BLaER1 treated with 17β-estradiol and CSF1 and Interleukin-3, amounts not matched to agents 10 nM and 100 nM (cell line): ENCODE results near the gene BCLAF1.

Experiments
- H3K27ac ChIP-seq, 11 experiments: shearing (Covaris generic); formaldehyde crosslinking; 2 replicates each; pipeline ENCODE4 v1.8.1; 2022
- H3K27me3 ChIP-seq, 11 experiments: shearing (Covaris generic); formaldehyde crosslinking; 2 replicates each; pipeline ENCODE4 v1.8.1; 2022
- H3K36me3 ChIP-seq, 11 experiments: shearing (Covaris generic); formaldehyde crosslinking; 2 replicates each; pipeline ENCODE4 v1.8.1; 2022
- H3K4me1 ChIP-seq, 10 experiments: shearing (Covaris generic); formaldehyde crosslinking; 2 replicates each; pipeline ENCODE4 v1.8.1; 2022
- H3K4me2 ChIP-seq, 11 experiments: shearing (Covaris generic); formaldehyde crosslinking; 2 replicates each; pipeline ENCODE4 v1.8.1; 2022
- H3K4me3 ChIP-seq, 10 experiments: shearing (Covaris generic); formaldehyde crosslinking; 2 replicates each; pipeline ENCODE4 v1.8.1; 2022
- H3K9ac ChIP-seq, 11 experiments: shearing (Covaris generic); formaldehyde crosslinking; 2 replicates each; pipeline ENCODE4 v1.8.1; 2022
- H3K9me3 ChIP-seq, 11 experiments: shearing (Covaris generic); formaldehyde crosslinking; replicated peaks in 1 of 11; 2 replicates each; pipeline ENCODE4 v1.8.1; 2022
- H4K20me1 ChIP-seq, 11 experiments: shearing (Covaris generic); formaldehyde crosslinking; 2 replicates each; pipeline ENCODE4 v1.8.1; 2022
- Cebpa-rat ChIP-seq, 11 experiments: shearing (Covaris generic); IDR thresholded peaks; 2 replicates each; pipeline ENCODE4 v1.8.1; 2022

The BCLAF1 gene

GRCh38 chr6:136253734-136254133 lies 35.9 kb downstream of the BCLAF1 start:
- H3K27me3 ChIP-seq = no peaks in the 10 kb centered on the region
- peaks cover 24 to 47% (median 31%) of the 10 kb centered on the region in 11 experiments for H3K36me3 ChIP-seq
- no peak overlapping the region for H3K4me3 ChIP-seq
- no peak for TF ChIP-seq Cebpa-rat (IDR thresholded peaks at IDR 0.05)
- peaks cover 7 to 54% (median 33%) of the 10 kb centered on the region in 11 experiments; a peak in 17 of 22 replicates for H4K20me1 ChIP-seq
- H3K9me3 ChIP-seq = peaks cover 0 to 3% (median 0%) of the 10 kb centered on the region in 11 experiments; a peak in 2 of 22 replicates
- peaks cover 8 to 32% (median 21%) of the 10 kb centered on the region in 10 experiments for H3K4me1 ChIP-seq
- H3K27ac ChIP-seq = no peak overlapping the region
- no peak overlapping the region for H3K4me2 ChIP-seq
- H3K9ac ChIP-seq = no peak overlapping the region

- no peak overlapping the region for H3K27ac ChIP-seq
- H3K27me3 ChIP-seq = no peaks in the 10 kb centered on the region
- TF ChIP-seq Cebpa-rat (IDR thresholded peaks at IDR 0.05) = no peak
- H3K4me2 ChIP-seq = no peak overlapping the region
- peaks cover 8 to 33% (median 22%) of the 10 kb centered on the region in 10 experiments for H3K4me1 ChIP-seq
- H3K36me3 ChIP-seq = peaks cover 17 to 47% (median 28%) of the 10 kb centered on the region in 11 experiments; a peak in 20 of 22 replicates
- no peak overlapping the region for H3K9ac ChIP-seq
- H3K4me3 ChIP-seq = no peak overlapping the region
- H3K9me3 ChIP-seq = peaks cover 0 to 10% (median 3%) of the 10 kb centered on the region in 11 experiments; a peak in 7 of 22 replicates
- H4K20me1 ChIP-seq = peaks cover 3 to 41% (median 20%) of the 10 kb centered on the region in 11 experiments; a peak in 14 of 22 replicates
Observed at GRCh38 chr6:136252441-136252840, 37.2 kb downstream of the BCLAF1 start.

- Histone ChIP-seq H3K9me3 (peaks cover 0 to 10% (median 3%) of the 10 kb centered on the region in 11 experiments; a peak in 7 of 22 replicates), H3K36me3 (peaks cover 8 to 47% (median 27%) of the 10 kb centered on the region in 11 experiments; a peak in 19 of 22 replicates), H3K9ac (no peak overlapping the region), H3K4me1 (peaks cover 8 to 33% (median 22%) of the 10 kb centered on the region in 10 experiments), H3K27ac (no peak overlapping the region), H3K4me3 (peak overlapping the region in 7 of 10 experiments; percentile 71 to 93 (median 81); a peak in 7 of 20 replicates), H3K4me2 (peak overlapping the region; percentile 78 to 92 (median 88)), H3K27me3 (no peaks in the 10 kb centered on the region), H4K20me1 (peaks cover 0 to 32% (median 19%) of the 10 kb centered on the region in 11 experiments; a peak in 13 of 22 replicates)
- TF ChIP-seq Cebpa-rat (IDR thresholded peaks at IDR 0.05) = no peak
Observed at GRCh38 chr6:136251394-136251793, 38.3 kb downstream of the BCLAF1 start.

- Histone ChIP-seq H3K27me3 (no peaks in the 10 kb centered on the region), H3K4me3 (peak overlapping the region; percentile 71 to 93 (median 86)), H3K4me1 (peaks cover 8 to 33% (median 22%) of the 10 kb centered on the region in 10 experiments), H3K4me2 (peak overlapping the region; percentile 78 to 92 (median 88)), H3K9ac (peak overlapping the region; percentile 76 to 85 (median 81)), H3K27ac (peak overlapping the region; percentile 26 to 75 (median 62); a peak in 18 of 22 replicates), H4K20me1 (peaks cover 0 to 24% (median 12%) of the 10 kb centered on the region in 11 experiments; a peak in 9 of 22 replicates), H3K9me3 (peaks cover 0 to 10% (median 3%) of the 10 kb centered on the region in 11 experiments; a peak in 7 of 22 replicates), H3K36me3 (peaks cover 4 to 46% (median 27%) of the 10 kb centered on the region in 11 experiments; a peak in 16 of 22 replicates)
- TF ChIP-seq Cebpa-rat (IDR thresholded peaks at IDR 0.05) = no peak
Observed at GRCh38 chr6:136250686-136251008, 39.0 kb downstream of the BCLAF1 start.

GRCh38 chr6:136249811-136250685 lies 39.6 kb downstream of the BCLAF1 start, which contains the start of gene MTFR2:
Gene MTFR2, minus strand, starts transcription at chr6:136250311. Its CDS starts 1,212 bp downstream, at chr6:136249099.
- H3K27me3 ChIP-seq = no peaks in the 10 kb centered on the region
- peak within 1 kb of the TSS; percentile 71 to 93 (median 86) for H3K4me3 ChIP-seq
- H4K20me1 ChIP-seq = peaks cover 0 to 18% (median 9%) of the 10 kb centered on the region in 11 experiments; a peak in 8 of 22 replicates
- H3K36me3 ChIP-seq = peaks cover 4 to 42% (median 28%) of the 10 kb centered on the region in 11 experiments; a peak in 16 of 22 replicates
- H3K9me3 ChIP-seq = peaks cover 0 to 10% (median 3%) of the 10 kb centered on the region in 11 experiments; a peak in 7 of 22 replicates
- H3K4me1 ChIP-seq = peaks cover 8 to 33% (median 22%) of the 10 kb centered on the region in 10 experiments
- H3K4me2 ChIP-seq = peak within 1 kb of the TSS; percentile 78 to 92 (median 89)
- TF ChIP-seq Cebpa-rat (IDR thresholded peaks at IDR 0.05) = no peak
- H3K27ac ChIP-seq = peak within 1 kb of the TSS; percentile 26 to 84 (median 73); a peak in 21 of 22 replicates
- peak within 1 kb of the TSS; percentile 76 to 85 (median 82) for H3K9ac ChIP-seq

GRCh38 chr6:136249336-136249735 lies 40.3 kb downstream of the BCLAF1 start:
- Histone ChIP-seq H3K9me3 (peaks cover 0 to 10% (median 3%) of the 10 kb centered on the region in 11 experiments; a peak in 7 of 22 replicates), H4K20me1 (peaks cover 0 to 15% (median 9%) of the 10 kb centered on the region in 11 experiments; a peak in 6 of 22 replicates), H3K9ac (peak overlapping the region; percentile 63 to 85 (median 82)), H3K27me3 (no peaks in the 10 kb centered on the region), H3K4me3 (peak overlapping the region; percentile 71 to 93 (median 86)), H3K27ac (peak overlapping the region in 10 of 11 experiments; percentile 37 to 84 (median 74); a peak in 19 of 22 replicates), H3K4me1 (peaks cover 8 to 33% (median 22%) of the 10 kb centered on the region in 10 experiments), H3K36me3 (peaks cover 5 to 39% (median 30%) of the 10 kb centered on the region in 11 experiments; a peak in 19 of 22 replicates), H3K4me2 (peak overlapping the region; percentile 74 to 90 (median 87))
- no peak for TF ChIP-seq Cebpa-rat (IDR thresholded peaks at IDR 0.05)

GRCh38 chr6:136244061-136244616 lies 45.5 kb downstream of the BCLAF1 start:
- Histone ChIP-seq H3K9ac (no peak overlapping the region), H4K20me1 (no peaks in the 10 kb centered on the region; a peak in 1 of 22 replicates), H3K4me1 (peaks cover 0 to 9% (median 6%) of the 10 kb centered on the region in 10 experiments; a peak in 19 of 20 replicates)

More at GRCh38 chr6:136244061-136244616, 45.5 kb downstream of the BCLAF1 start:
- no peak overlapping the region for H3K4me2 ChIP-seq
- H3K36me3 ChIP-seq = peaks cover 19 to 86% (median 78%) of the 10 kb centered on the region in 11 experiments
- no peak overlapping the region for H3K4me3 ChIP-seq
- H3K9me3 ChIP-seq = peaks cover 0 to 10% (median 3%) of the 10 kb centered on the region in 11 experiments; a peak in 7 of 22 replicates
- no peak overlapping the region for H3K27ac ChIP-seq
- TF ChIP-seq Cebpa-rat (IDR thresholded peaks at IDR 0.05) = no peak
- H3K27me3 ChIP-seq = no peaks in the 10 kb centered on the region
